HAP-1 (cell line): ENCODE results near the gene C12orf50.
A peak's percentile ranks its signal among the peaks of the same experiment; 100 is the strongest.
"Not testable (repeated sequence)": the region's sequence is repeated elsewhere in the genome, so short reads cannot be mapped to it uniquely, and the experiment has no call there.

ENCODE experiments used
- DNase-seq, 2 experiments: peaks; one replicate each; pipeline ENCODE4 v3.0.0-alpha.2; 2016 to 2020; ENCODE audit warnings: low spot score in 2 of 2
- H3K27me3 ChIP-seq: fragments of 250-450 bp; sonication (Bioruptor Pico); 2 replicates; pipeline ENCODE4 v1.5.1; 2020; ENCODE audit warnings: low read depth, mild to moderate bottlenecking, moderate library complexity
- H3K36me3 ChIP-seq: fragments of 250-450 bp; sonication (Bioruptor Pico); replicated peaks from 2 replicates; pipeline ENCODE4 v1.5.1; 2020; ENCODE audit warnings: mild to moderate bottlenecking
- H3K4me1 ChIP-seq: fragments of 250-450 bp; sonication (Bioruptor Pico); 2 replicates; pipeline ENCODE4 v1.5.1; 2020; ENCODE audit warnings: mild to moderate bottlenecking
- H3K4me3 ChIP-seq: fragments of 250-450 bp; sonication (Bioruptor Pico); 2 replicates; pipeline ENCODE4 v1.5.1; 2020; ENCODE audit warnings: mild to moderate bottlenecking, moderate library complexity
- H3K9me3 ChIP-seq: fragments of 250-450 bp; sonication (Bioruptor Pico); 2 replicates; pipeline ENCODE4 v1.5.1; 2020; ENCODE audit warnings: mild to moderate bottlenecking, moderate library complexity
- in situ Hi-C: fragments of 300-500 bp; cut with MboI; formaldehyde crosslinking; loops from 3 replicates; pipeline ENCODE4 v1.14.3; 2020; ENCODE audit warnings: low sequenced_read_pairs, inconsistent platforms, mixed read lengths

The C12orf50 gene

GRCh38 chr12:87967871-87968270 lies 61.3 kb downstream of the C12orf50 start:
- peaks cover 9% of the 10 kb centered on the region for H3K4me1 ChIP-seq
- no peaks in the 10 kb centered on the region for H3K36me3 ChIP-seq
- DNase-seq = peak; percentile 76 to 85
- H3K4me3 ChIP-seq = no peak overlapping the region
- in situ Hi-C loops = no loop called here
- no peaks in the 10 kb centered on the region for H3K9me3 ChIP-seq
- H3K27me3 ChIP-seq = no peaks in the 10 kb centered on the region

DNA sequence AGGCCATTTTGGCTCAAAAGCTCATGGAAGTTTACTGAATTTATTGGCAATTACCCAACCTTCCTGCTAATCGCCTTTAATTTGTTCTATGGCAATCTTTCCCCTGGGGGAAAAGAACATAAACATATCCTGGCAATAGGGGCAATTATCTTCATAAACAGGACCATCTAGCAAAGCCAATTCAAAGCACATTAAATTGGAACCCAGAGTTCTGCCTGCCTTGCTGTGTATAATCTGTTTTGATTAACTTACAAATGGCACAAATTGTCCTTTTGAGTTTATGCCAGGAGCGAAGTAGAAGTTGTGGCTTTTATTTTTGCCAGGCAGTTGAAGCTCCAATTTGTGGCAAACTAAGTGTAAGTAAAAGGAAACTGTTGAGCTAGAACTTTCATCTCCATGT lies 68.6 kb downstream of the C12orf50 start:
- H3K4me1 ChIP-seq = no peaks in the 10 kb centered on the region
- in situ Hi-C loops = no loop called here
- no peak for DNase-seq
- H3K9me3 ChIP-seq = no peaks in the 10 kb centered on the region
- H3K36me3 ChIP-seq = no peaks in the 10 kb centered on the region
- no peak overlapping the region for H3K4me3 ChIP-seq
- no peaks in the 10 kb centered on the region for H3K27me3 ChIP-seq

GRCh38 chr12:87954028-87954427 lies 75.2 kb downstream of the C12orf50 start:
- H3K9me3 ChIP-seq, in situ Hi-C loops, H3K4me3 ChIP-seq, DNase-seq, H3K27me3 ChIP-seq, H3K36me3 ChIP-seq: not testable (repeated sequence)
- H3K4me1 ChIP-seq = peaks cover 11% of the 10 kb centered on the region

DNA sequence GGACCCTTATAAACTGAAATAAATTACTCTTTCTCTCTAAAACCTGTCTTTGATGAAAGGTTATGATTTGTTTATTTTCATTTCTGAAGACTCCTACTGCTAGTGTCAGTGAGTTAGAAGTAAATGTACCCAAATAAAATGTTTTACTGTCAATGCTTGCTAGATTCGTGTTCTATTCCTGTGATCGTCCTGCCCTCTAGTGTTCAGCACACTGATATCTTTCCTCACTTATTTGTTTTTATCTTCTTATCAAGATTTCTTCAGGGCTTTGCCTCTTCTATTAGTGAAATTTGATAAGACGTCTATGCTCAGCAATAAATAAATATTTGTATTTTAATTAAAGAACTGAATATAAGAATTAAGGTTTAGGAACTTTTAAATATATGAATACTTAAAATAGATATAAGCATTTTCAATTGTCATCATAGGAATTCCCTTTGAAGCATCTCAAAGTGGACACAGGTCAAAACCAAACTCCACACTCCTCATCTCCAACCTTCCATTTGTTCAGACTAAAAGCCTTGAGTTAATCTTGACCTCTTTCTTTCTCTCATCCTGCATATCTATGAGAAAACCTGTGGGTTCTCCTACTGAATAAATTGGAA lies 75.8 kb downstream of the C12orf50 start:
- Histone ChIP-seq H3K4me3 (no peak overlapping the region), H3K4me1 (peaks cover 11% of the 10 kb centered on the region), H3K27me3 (no peaks in the 10 kb centered on the region), H3K9me3 (no peaks in the 10 kb centered on the region), H3K36me3 (no peaks in the 10 kb centered on the region)
- in situ Hi-C loops = no loop called here
- DNase-seq = peak; percentile 57 to 72

GRCh38 chr12:87952850-87953249 lies 76.4 kb downstream of the C12orf50 start:
- Histone ChIP-seq H3K9me3 (no peaks in the 10 kb centered on the region), H3K27me3 (no peaks in the 10 kb centered on the region), H3K36me3 (no peaks in the 10 kb centered on the region), H3K4me1 (peaks cover 11% of the 10 kb centered on the region), H3K4me3 (no peak overlapping the region)
- DNase-seq = peak; percentile 73 to 79
- in situ Hi-C loops = no loop called here

GRCh38 chr12:87952223-87952622 lies 77.0 kb downstream of the C12orf50 start:
- peaks cover 11% of the 10 kb centered on the region for H3K4me1 ChIP-seq
- DNase-seq = no peak
- H3K9me3 ChIP-seq = no peaks in the 10 kb centered on the region
- no peaks in the 10 kb centered on the region for H3K36me3 ChIP-seq
- no peaks in the 10 kb centered on the region for H3K27me3 ChIP-seq
- H3K4me3 ChIP-seq = no peak overlapping the region
- in situ Hi-C loops = no loop called here

- in situ Hi-C loops = no loop called here
- Histone ChIP-seq H3K27me3 (no peaks in the 10 kb centered on the region), H3K9me3 (no peaks in the 10 kb centered on the region), H3K4me3 (no peak overlapping the region), H3K36me3 (no peaks in the 10 kb centered on the region), H3K4me1 (no peaks in the 10 kb centered on the region)
- DNase-seq = no peak
Observed at GRCh38 chr12:87943762-87944161, 85.4 kb downstream of the C12orf50 start.

DNA sequence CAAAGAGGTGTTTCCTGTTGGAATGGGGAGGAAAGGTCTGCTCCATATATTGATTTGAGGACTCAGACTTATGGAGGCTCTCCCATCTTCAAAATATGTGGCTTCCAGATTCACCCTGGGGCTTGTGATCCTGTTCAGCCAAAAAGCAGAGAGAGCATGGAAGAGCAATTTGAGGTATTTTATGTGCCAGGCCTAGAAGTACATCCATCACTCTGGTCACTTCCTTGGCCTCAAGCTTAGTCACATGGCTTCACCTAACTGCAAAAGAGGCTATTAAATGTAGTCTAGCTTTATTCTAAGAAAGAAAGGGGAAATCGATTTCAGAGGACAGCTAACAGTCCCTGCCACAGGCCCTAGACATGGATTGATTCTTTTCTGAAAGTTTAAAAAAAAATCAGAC lies 86.2 kb downstream of the C12orf50 start:
- no peaks in the 10 kb centered on the region for H3K4me1 ChIP-seq
- in situ Hi-C loops = no loop called here
- DNase-seq = no peak
- H3K4me3 ChIP-seq = no peak overlapping the region
- no peaks in the 10 kb centered on the region for H3K27me3 ChIP-seq
- no peaks in the 10 kb centered on the region for H3K36me3 ChIP-seq
- no peaks in the 10 kb centered on the region for H3K9me3 ChIP-seq

DNA sequence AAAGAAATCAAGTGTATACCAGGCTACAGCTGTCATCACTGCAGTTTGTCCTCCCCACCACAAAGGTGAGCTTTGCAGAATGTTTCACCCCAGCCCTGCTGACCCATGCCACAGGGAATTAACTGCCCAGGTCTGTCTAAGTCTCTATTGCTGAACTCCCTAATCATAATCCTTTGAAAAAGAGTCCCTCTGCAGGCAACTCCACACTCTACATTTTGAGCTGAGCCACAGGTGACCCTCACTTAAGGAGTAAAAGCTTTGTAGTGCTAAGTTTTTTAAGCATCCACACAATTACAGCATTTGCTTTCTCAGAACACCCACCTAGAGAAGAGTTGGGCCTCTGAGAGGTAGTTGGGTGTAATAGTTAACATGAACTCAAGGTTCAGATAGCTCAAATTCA lies 90.0 kb downstream of the C12orf50 start:
- no peaks in the 10 kb centered on the region for H3K36me3 ChIP-seq
- no peak for DNase-seq
- H3K4me1 ChIP-seq = no peaks in the 10 kb centered on the region
- in situ Hi-C loops = no loop called here
- H3K27me3 ChIP-seq = no peaks in the 10 kb centered on the region
- peaks cover 8% of the 10 kb centered on the region; the same call in 1 of the 2 replicates for H3K9me3 ChIP-seq
- H3K4me3 ChIP-seq = no peak overlapping the region

DNA sequence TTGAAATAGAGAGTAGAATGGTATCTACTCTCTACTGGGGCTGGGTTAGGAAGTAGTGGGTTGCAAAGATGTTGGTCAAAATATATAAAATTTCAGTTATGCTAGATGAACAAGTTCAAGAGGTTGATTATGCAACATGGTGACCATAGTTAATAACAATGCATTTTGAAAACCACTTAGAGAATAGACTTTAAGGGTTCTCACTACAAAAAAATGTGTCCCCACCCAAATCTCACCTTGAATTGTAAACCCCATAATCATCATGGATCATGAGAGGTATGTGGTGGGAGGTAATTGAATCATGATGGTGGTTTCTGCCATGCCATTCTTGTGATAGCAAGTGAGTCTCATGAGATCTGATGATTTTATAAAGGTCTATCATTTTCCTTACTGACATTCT lies 94.0 kb downstream of the C12orf50 start:
- no peak overlapping the region for H3K4me3 ChIP-seq
- H3K27me3 ChIP-seq = no peaks in the 10 kb centered on the region; the same call in 1 of the 2 replicates
- no peaks in the 10 kb centered on the region for H3K36me3 ChIP-seq
- peaks cover 8% of the 10 kb centered on the region; the same call in 1 of the 2 replicates for H3K9me3 ChIP-seq
- DNase-seq = no peak
- no peaks in the 10 kb centered on the region for H3K4me1 ChIP-seq
- in situ Hi-C loops = no loop called here

GRCh38 chr12:87933991-87934390 lies 95.2 kb downstream of the C12orf50 start:
- in situ Hi-C loops = no loop called here
- H3K4me1 ChIP-seq = no peaks in the 10 kb centered on the region
- no peaks in the 10 kb centered on the region; the same call in 1 of the 2 replicates for H3K27me3 ChIP-seq
- H3K9me3 ChIP-seq = peaks cover 8% of the 10 kb centered on the region; the same call in 1 of the 2 replicates
- H3K4me3 ChIP-seq = no peak overlapping the region
- H3K36me3 ChIP-seq = no peaks in the 10 kb centered on the region
- DNase-seq = no peak

- no peak for DNase-seq
- H3K36me3 ChIP-seq = no peaks in the 10 kb centered on the region
- 0 out of 2 replicates have a peak, but pooled peaks cover under 1% of the 10 kb centered on the region for H3K9me3 ChIP-seq
- H3K4me1 ChIP-seq = no peaks in the 10 kb centered on the region
- in situ Hi-C loops = no loop called here
- no peak overlapping the region for H3K4me3 ChIP-seq
- no peaks in the 10 kb centered on the region; the same call in 1 of the 2 replicates for H3K27me3 ChIP-seq
Observed at GRCh38 chr12:87931812-87932211, 97.4 kb downstream of the C12orf50 start.

DNA sequence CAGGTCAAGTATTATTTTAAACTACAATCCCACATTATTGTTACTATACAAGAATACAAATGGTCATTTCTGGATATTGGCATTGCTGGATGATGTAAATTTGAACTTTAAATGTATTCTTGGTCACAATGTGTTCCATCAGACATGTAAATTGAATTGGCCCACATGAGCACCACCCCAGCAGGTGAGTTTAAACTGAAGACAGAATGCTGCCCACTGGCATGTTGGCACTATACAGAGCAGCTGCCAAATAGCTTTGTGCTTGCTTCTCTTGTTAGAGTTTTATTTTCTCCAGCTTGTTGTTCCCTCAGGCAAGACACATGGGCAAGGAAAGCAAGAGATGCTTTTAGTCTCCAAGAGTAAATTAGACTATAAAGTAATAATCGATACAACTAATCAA lies 98.6 kb downstream of the C12orf50 start:
- Histone ChIP-seq H3K27me3 (no peaks in the 10 kb centered on the region; the same call in 1 of the 2 replicates), H3K36me3 (no peaks in the 10 kb centered on the region), H3K9me3 (no peaks in the 10 kb centered on the region), H3K4me3 (no peak overlapping the region), H3K4me1 (no peaks in the 10 kb centered on the region)
- DNase-seq = no peak
- in situ Hi-C loops = no loop called here
